PC-9 (cell line): Measurements from ENCODE around the gene NCBP2. TPM values are rescaled to one million over a fixed set of nuclear protein-coding genes. Genes with fewer than 3 reads are reported as not detected.

Source experiments
- BruUV-seq: library from RNA; stranded (reverse); fragments of 400-500 nt; replicated peaks from 2 replicates; lab custom pipeline; 2021; lab: Mats Ljungman, UMichigan
- CTCF ChIA-PET: fragments of 300-600 bp; sonication (Branson Sonifier 250); formaldehyde crosslinking; loops from one replicate; lab custom pipeline; 2022; ENCODE audit warnings: antibody characterized with exemption; lab: Charles Lee
- POLR2A ChIA-PET: fragments of 300-600 bp; sonication (Branson Sonifier 250); formaldehyde crosslinking; loops from one replicate; lab custom pipeline; 2022; ENCODE audit warnings: antibody characterized with exemption; ENCODE audit not compliant: unreplicated experiment; lab: Charles Lee
- DNase-seq, 2 experiments: peaks; one replicate each; pipeline versions ENCODE4 v3.0.0 to v3.0.0-alpha.2; 2015 to 2022; ENCODE audit warnings: mixed read lengths in 1 of 2
- H2AFZ ChIP-seq: fragments of 200-600 bp; sonication (generic); 2 replicates; pipeline ENCODE4 v1.8.1; 2017; ENCODE audit warnings: antibody characterized with exemption
- H3F3A ChIP-seq: fragments of 200-600 bp; sonication (generic); 2 replicates; pipeline ENCODE4 v1.8.1; 2017; ENCODE audit warnings: antibody characterized with exemption, mild to moderate bottlenecking, low read depth; ENCODE audit not compliant: insufficient read depth
- H3K27ac ChIP-seq: fragments of 200-600 bp; sonication (generic); 2 replicates; pipeline ENCODE4 v1.6.1; 2016; ENCODE audit warnings: mixed run types
- H3K27me3 ChIP-seq: fragments of 200-600 bp; sonication (generic); 2 replicates; pipeline ENCODE4 v1.6.1; 2016; ENCODE audit warnings: low read depth, mixed run types; ENCODE audit not compliant: insufficient read depth
- H3K36me3 ChIP-seq: fragments of 200-600 bp; sonication (generic); 2 replicates; pipeline ENCODE4 v1.6.1; 2016; ENCODE audit warnings: low read depth, mixed run types
- H3K4me1 ChIP-seq: fragments of 200-600 bp; sonication (generic); replicated peaks from 2 replicates; pipeline ENCODE4 v1.6.1; 2016; ENCODE audit warnings: mixed run types; ENCODE audit not compliant: insufficient read depth
- H3K4me2 ChIP-seq: fragments of 200-600 bp; sonication (generic); 2 replicates; pipeline ENCODE4 v1.6.1; 2017; ENCODE audit warnings: mixed run types
- H3K4me3 ChIP-seq: fragments of 200-600 bp; sonication (generic); 2 replicates; pipeline ENCODE4 v1.6.1; 2016; ENCODE audit warnings: mixed run types
- H3K79me2 ChIP-seq: fragments of 200-600 bp; sonication (generic); 2 replicates; pipeline ENCODE4 v1.6.1; 2017; ENCODE audit warnings: low read depth, mixed run types
- H3K9me2 ChIP-seq: fragments of 200-600 bp; sonication (generic); 2 replicates; pipeline ENCODE4 v1.8.1; 2017; ENCODE audit warnings: mild to moderate bottlenecking; ENCODE audit not compliant: insufficient read depth
- H3K9me3 ChIP-seq: fragments of 200-600 bp; sonication (generic); 2 replicates; pipeline ENCODE4 v1.8.1; 2016; ENCODE audit warnings: low read depth; ENCODE audit not compliant: insufficient read depth
- H4K20me1 ChIP-seq: fragments of 200-600 bp; sonication (generic); 2 replicates; pipeline ENCODE4 v1.8.1; 2017; ENCODE audit not compliant: insufficient read depth
- EZH2 ChIP-seq: fragments of 200-600 bp; sonication (generic); IDR thresholded peaks from 2 replicates; pipeline ENCODE4 v1.8.0; 2017; ENCODE audit warnings: antibody characterized with exemption, low read depth
- intact Hi-C: fragments of 100-400 bp; cut with micrococcal nuclease; formaldehyde crosslinking; loops from one replicate; pipeline ENCODE4 v1.10.0; 2022; ENCODE audit not compliant: unreplicated experiment
- total RNA-seq: library from RNA; stranded (reverse); gene quantifications from 2 replicates; pipeline ENCODE4 v1.2.3, GENCODE V29; 2021
- TF ChIP-seq, protein P1 (sequence below): fragments of 200-600 bp; sonication (generic); conservative IDR thresholded peaks from 2 replicates; pipeline ENCODE4 v1.6.1; 2017; ENCODE audit warnings: mixed run types, antibody characterized with exemption, mild to moderate bottlenecking, moderate library complexity

NCBP2 gene
- total RNA-seq, 1 experiment from 2014 or later: 91.8 TPM

- ChIA-PET POLR2A (no interaction called here), CTCF (no interaction called here)
- H3K4me3 ChIP-seq: no peak overlapping the region
- no TSS peak for BruUV-seq
- 0 out of 2 replicates have a peak, but pooled peaks cover 3% of the 10 kb centered on the region for H4K20me1 ChIP-seq
- H3F3A ChIP-seq: peaks cover 52% of the 10 kb centered on the region; the same call in 1 of the 2 replicates
- intact Hi-C loops: no loop called here
- no peaks in the 10 kb centered on the region for H3K27me3 ChIP-seq
- H3K4me2 ChIP-seq: no peak overlapping the region
- no peaks in the 10 kb centered on the region for H3K9me2 ChIP-seq
- no peak overlapping the region for H2AFZ ChIP-seq
- H3K79me2 ChIP-seq: no peaks in the 10 kb centered on the region
- H3K36me3 ChIP-seq: peaks cover 40% of the 10 kb centered on the region
- no peaks in the 10 kb centered on the region for H3K9me3 ChIP-seq
- no peaks in the 10 kb centered on the region for H3K4me1 ChIP-seq
- no peak for TF ChIP-seq EZH2
- TF ChIP-seq, protein P1, sequence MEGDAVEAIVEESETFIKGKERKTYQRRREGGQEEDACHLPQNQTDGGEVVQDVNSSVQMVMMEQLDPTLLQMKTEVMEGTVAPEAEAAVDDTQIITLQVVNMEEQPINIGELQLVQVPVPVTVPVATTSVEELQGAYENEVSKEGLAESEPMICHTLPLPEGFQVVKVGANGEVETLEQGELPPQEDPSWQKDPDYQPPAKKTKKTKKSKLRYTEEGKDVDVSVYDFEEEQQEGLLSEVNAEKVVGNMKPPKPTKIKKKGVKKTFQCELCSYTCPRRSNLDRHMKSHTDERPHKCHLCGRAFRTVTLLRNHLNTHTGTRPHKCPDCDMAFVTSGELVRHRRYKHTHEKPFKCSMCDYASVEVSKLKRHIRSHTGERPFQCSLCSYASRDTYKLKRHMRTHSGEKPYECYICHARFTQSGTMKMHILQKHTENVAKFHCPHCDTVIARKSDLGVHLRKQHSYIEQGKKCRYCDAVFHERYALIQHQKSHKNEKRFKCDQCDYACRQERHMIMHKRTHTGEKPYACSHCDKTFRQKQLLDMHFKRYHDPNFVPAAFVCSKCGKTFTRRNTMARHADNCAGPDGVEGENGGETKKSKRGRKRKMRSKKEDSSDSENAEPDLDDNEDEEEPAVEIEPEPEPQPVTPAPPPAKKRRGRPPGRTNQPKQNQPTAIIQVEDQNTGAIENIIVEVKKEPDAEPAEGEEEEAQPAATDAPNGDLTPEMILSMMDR: no peak
- DNase-seq: no peak
- H3K27ac ChIP-seq: no peak overlapping the region
These were observed 11.2 kb downstream of the NCBP2 start for GRCh38 chr3:196931157-196931556.

- CTCF ChIA-PET: interaction anchor here (0.7 kb wide), 1 partner anchor 260 kb away, joined by 13 read pairs; no protein-coding TSS in a partner anchor
- no peaks in the 10 kb centered on the region for H3K27me3 ChIP-seq
- H3K27ac ChIP-seq: no peak overlapping the region
- no peak for DNase-seq
- no peaks in the 10 kb centered on the region for H3K79me2 ChIP-seq
- no peaks in the 10 kb centered on the region for H3K9me2 ChIP-seq
- no peaks in the 10 kb centered on the region for H4K20me1 ChIP-seq
- peaks cover 32% of the 10 kb centered on the region; the same call in 1 of the 2 replicates for H3K36me3 ChIP-seq
- BruUV-seq: no TSS peak
- H3K9me3 ChIP-seq: no peaks in the 10 kb centered on the region
- intact Hi-C loops: no loop called here
- H3K4me1 ChIP-seq: no peaks in the 10 kb centered on the region
- TF ChIP-seq EZH2: no peak
- TF ChIP-seq, protein P1: no peak
- peaks cover 21% of the 10 kb centered on the region; the same call in 1 of the 2 replicates for H3F3A ChIP-seq
- POLR2A ChIA-PET: interaction anchor here (0.5 kb wide), 1 partner anchor 166 kb away, joined by 3 read pairs; no protein-coding TSS in a partner anchor
- no peak overlapping the region for H2AFZ ChIP-seq
- H3K4me3 ChIP-seq: no peak overlapping the region
- no peak overlapping the region for H3K4me2 ChIP-seq
These were observed 14.5 kb downstream of the NCBP2 start for GRCh38 chr3:196927571-196928453.

DNA sequence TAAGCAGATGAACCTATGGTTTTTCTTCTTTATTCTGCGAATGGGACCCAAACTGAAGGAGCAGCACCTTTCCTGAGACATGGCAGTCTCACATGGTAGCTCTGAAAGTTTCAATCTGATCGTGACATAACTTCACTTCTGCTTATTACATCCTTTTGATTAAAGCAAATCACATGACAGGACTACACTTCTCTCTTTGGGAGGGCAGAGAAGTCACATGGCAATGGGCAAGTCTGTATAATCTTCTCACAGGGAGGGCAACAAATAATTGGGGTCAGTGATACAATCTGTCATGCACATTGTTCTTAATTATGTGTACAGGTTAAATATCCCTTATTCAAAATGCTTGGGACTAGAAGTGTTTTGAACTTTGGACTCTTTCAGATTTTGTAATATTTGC is 21.6 kb downstream of the NCBP2 start:
- DNase-seq: no peak

More for the DNA sequence above, 21.6 kb downstream of the NCBP2 start:
- peaks cover 16% of the 10 kb centered on the region for H3K36me3 ChIP-seq
- POLR2A ChIA-PET: no interaction called here
- no peak overlapping the region for H3K4me3 ChIP-seq
- no TSS peak for BruUV-seq
- H3K79me2 ChIP-seq: no peaks in the 10 kb centered on the region
- H3K27me3 ChIP-seq: no peaks in the 10 kb centered on the region
- CTCF ChIA-PET: no interaction called here
- H3K27ac ChIP-seq: no peak overlapping the region
- H3K9me3 ChIP-seq: no peaks in the 10 kb centered on the region
- H3K9me2 ChIP-seq: no peaks in the 10 kb centered on the region
- TF ChIP-seq, protein P1: no peak
- TF ChIP-seq EZH2: no peak
- H3F3A ChIP-seq: peaks cover 11% of the 10 kb centered on the region; the same call in 1 of the 2 replicates
- H3K4me2 ChIP-seq: no peak overlapping the region
- H2AFZ ChIP-seq: no peak overlapping the region
- no peaks in the 10 kb centered on the region for H3K4me1 ChIP-seq
- intact Hi-C loops: no loop called here
- peaks cover 4% of the 10 kb centered on the region; the same call in 1 of the 2 replicates for H4K20me1 ChIP-seq
